ENCODE measurements around the gene DNLZ.
"Not testable (repeated sequence)": the region's sequence is repeated elsewhere in the genome, so short reads cannot be mapped to it uniquely, and the experiment has no call there.

The DNLZ gene

GRCh38 chr9:136363106-136363948 lies at the start of gene DNLZ:
Gene DNLZ, minus strand, starts transcription at chr9:136363744. Its CDS starts 30 bp downstream, at chr9:136363714.
- peak; percentile 68 for DNase-seq (ENCODE audit: low read depth)
- peak within 1 kb of the TSS; percentile 67 for H3K4me3 ChIP-seq (ENCODE audit: low read length)
- peak; percentile 78 for TF ChIP-seq CTCF (conservative IDR thresholded peaks at IDR 0.05; ENCODE audit: low read depth, low read length)

- no peak for TF ChIP-seq CTCF (conservative IDR thresholded peaks at IDR 0.05; ENCODE audit: low read depth, low read length)
These were observed 49.4 kb upstream of the DNLZ start for GRCh38 chr9:136412962-136413361.

GRCh38 chr9:136411378-136411777 lies 47.8 kb upstream of the DNLZ start:
- H3K4me3 ChIP-seq (ENCODE audit: low read length), result peak overlapping the region; percentile 94
- DNase-seq (ENCODE audit: low read depth), result no peak
- TF ChIP-seq CTCF (conservative IDR thresholded peaks at IDR 0.05; ENCODE audit: low read depth, low read length), result no peak

More at GRCh38 chr9:136412962-136413361, 49.4 kb upstream of the DNLZ start:
- DNase-seq (ENCODE audit: low read depth), result no peak
- no peak overlapping the region for H3K4me3 ChIP-seq (ENCODE audit: low read length)

DNA sequence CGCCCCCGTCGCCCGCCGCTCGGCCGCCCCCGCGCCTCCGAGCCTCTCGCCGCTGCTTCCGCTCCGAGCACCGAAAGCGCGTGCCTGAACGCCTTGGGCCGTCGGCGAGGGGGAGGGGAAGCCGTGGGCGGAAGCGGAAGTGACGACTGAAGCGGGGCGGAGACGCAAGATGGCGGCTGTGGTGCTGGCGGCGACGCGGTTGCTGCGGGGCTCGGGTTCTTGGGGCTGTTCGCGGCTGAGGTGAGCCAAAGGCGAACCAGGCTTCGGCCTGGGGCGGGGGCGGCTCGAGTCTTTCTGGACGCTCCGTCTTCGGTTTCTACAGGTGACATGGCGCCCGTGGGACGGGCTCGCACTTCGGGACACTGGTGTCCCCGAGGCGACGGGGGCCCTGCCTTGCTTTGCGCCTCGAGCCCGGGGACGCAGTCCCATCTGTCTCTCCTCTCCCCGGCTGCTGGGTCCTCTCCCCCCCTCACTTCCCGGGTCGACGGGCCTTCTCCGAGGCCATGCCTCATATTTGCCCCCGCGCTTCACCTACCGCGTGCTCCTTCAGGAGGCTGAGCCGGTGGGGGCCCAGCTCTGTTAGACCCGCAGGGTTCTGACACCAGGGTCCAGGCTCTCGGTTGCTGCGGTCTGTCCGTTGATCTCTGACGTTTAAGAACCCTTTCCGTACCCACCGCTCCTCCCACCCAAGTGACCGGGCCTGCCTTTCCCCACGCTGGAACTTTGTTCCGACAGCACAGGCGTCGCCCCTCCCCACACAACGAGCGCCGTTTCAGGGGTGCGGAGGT lies 47.1 kb upstream of the DNLZ start, which contains the start of the genes ENTR1 and PMPCA:
Gene ENTR1, minus strand, starts transcription at position 115 of the 788 bp plus-strand sequence. CDS start 217 bp downstream, outside the sequence.
Gene PMPCA, plus strand, starts transcription at position 159 of the 788 bp plus-strand sequence. Its CDS starts 11 bp downstream, at position 170.
- H3K4me3 ChIP-seq (ENCODE audit: low read length), result peak within 1 kb of the TSS; percentile 94
- peak; percentile 45 for DNase-seq (ENCODE audit: low read depth)
- TF ChIP-seq CTCF (conservative IDR thresholded peaks at IDR 0.05; ENCODE audit: low read depth, low read length), result no peak

- TF ChIP-seq CTCF (conservative IDR thresholded peaks at IDR 0.05; ENCODE audit: low read depth, low read length), result no peak
- DNase-seq (ENCODE audit: low read depth), result peak; percentile 35
- H3K4me3 ChIP-seq (ENCODE audit: low read length), result peak overlapping the region; percentile 71
These were observed 46.3 kb upstream of the DNLZ start for GRCh38 chr9:136409557-136410455.

- no peak for TF ChIP-seq CTCF (conservative IDR thresholded peaks at IDR 0.05; ENCODE audit: low read depth, low read length)
- DNase-seq (ENCODE audit: low read depth), result no peak
- no peak overlapping the region for H3K4me3 ChIP-seq (ENCODE audit: low read length)
These were observed 44.4 kb upstream of the DNLZ start for GRCh38 chr9:136407911-136408310.

GRCh38 chr9:136407061-136407460 lies 43.5 kb upstream of the DNLZ start:
- H3K4me3 ChIP-seq (ENCODE audit: low read length); DNase-seq (ENCODE audit: low read depth): not testable (repeated sequence)

DNA sequence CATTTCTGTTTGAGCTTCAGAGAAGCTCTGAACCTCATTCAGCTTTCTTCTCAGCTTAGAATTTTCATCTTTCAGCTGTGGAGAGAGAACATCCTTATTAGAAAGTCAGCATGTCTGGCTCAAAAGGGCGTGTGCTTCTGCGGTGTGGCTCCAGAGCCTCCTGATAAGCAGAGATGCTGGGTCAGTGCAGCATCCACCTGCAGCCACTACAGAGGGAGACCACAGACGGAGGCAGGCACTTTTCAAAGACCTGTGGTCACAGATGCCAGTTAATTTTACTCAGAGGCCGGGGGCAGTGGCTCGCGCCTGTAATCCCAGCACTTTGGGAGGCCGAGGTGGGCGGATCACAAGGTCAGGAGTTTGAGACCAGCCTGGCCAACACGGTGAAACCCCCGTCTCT lies 42.4 kb upstream of the DNLZ start:
- DNase-seq (ENCODE audit: low read depth); H3K4me3 ChIP-seq (ENCODE audit: low read length): not testable (repeated sequence)
